HG03097 (cell line): ENCODE measurements around the gene CDR2L.
"Not testable (repeated sequence)": the region's sequence is repeated elsewhere in the genome, so short reads cannot be mapped to it uniquely, and the experiment has no call there.

Source experiments
- ATAC-seq: cut with Tn5 transposase; IDR thresholded peaks from one replicate; pipeline ENCODE4 v1.9.1; 2021; ENCODE audit not compliant: unreplicated experiment, low FRiP score

Gene CDR2L

DNA sequence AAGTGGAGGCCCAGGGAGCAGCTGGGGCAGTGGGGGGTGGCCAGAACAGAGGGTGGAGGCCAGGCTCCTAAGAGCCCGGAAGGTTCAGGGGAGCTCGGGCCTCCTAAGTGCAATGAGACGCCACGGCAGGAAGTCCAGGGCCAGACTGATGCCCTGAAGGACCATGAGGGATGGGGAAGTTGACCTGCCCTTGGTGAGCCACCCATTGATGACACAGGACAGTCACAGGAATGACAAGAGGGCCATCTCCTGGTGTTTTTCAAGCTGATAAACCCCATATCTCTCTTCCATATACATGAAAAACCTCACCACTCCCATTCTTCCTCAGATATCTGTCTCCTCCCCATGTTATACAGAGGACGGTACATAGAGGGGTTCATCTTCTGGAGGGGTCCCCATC, 19.2 kb downstream of the CDR2L start:
- ATAC-seq = no peak

DNA sequence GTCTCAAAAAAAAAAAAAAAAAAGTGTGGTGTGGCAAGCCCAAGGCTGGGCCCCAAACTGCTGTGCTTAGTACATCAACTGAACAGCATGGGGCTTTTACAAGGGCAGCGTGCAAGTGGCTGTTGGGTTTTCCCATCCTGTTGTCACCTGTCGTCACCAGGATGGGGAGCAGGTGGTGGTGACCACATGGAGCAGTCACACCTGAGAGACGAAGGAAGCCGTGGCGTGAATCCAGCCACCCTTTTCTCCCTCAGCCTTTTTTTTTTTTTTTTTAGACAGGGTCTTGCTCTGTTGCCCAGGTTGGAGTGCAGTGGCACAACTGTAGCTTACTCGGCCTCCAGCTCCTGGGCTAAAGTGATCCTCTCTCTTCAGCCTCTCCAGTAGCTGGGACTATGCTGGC, 20.9 kb downstream of the CDR2L start:
- no peak for ATAC-seq

DNA sequence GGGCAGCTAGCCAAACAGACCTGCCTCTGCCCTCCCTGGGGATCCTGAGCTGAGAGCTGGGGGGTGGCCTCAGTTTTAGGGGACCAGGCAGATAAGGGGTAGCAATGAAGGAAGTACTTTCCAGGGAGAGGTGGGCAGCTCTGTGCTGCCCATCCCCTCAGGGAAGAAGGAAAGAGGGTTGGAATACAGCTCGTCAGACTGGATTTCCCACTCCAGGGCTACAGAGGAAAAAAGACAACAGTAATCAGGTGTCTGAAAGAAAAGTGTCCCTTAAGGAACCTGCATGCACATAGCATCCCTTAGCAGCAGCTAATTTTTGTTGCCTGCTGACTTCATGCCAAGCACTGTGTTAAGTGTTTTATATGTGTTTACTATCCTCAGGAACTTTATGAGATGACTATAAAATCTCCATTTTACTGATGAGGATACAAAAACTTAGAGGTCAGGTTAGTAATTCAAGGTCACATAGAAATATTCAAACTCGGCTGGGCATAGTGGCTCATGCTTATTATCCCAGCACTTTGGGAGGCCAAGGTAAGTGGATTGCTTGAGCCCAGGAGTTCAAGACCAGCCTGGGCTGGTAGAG, 21.8 kb downstream of the CDR2L start:
- no peak for ATAC-seq

DNA sequence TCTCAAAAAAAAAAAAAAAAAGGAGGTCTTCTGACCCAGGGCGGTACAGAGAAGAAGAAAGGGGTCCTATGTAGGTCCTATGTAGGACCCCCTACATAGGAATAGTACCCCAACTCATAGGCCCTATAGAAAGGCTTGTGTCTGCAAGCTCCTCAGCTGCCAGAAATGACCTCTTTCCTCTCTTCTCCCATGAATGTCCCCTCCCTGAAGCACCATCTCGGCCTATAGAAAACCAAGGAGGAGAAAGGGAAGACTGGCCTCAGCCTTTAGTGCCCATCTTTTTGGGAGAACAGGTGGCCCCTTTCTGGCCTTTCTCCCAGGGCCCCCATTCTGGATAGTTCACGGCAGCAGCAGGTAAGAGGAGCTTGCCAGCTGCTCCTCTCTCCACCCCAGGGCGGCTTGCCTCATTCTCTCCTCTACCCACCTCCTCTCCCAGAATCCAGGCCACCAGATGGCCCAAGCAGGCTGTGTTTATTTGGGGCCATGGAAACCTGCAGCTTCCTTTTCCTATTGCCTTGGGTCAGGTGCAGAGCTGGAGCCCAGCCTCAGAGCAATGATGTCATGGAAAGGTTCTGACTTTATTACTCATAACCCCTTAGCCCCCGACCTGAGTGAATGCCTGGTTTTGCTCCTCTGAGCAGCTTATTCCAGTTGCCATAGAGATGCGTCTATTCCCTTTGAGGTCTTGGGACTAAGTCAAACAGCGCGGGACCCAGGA, 23.4 kb downstream of the CDR2L start:
- no peak for ATAC-seq

DNA sequence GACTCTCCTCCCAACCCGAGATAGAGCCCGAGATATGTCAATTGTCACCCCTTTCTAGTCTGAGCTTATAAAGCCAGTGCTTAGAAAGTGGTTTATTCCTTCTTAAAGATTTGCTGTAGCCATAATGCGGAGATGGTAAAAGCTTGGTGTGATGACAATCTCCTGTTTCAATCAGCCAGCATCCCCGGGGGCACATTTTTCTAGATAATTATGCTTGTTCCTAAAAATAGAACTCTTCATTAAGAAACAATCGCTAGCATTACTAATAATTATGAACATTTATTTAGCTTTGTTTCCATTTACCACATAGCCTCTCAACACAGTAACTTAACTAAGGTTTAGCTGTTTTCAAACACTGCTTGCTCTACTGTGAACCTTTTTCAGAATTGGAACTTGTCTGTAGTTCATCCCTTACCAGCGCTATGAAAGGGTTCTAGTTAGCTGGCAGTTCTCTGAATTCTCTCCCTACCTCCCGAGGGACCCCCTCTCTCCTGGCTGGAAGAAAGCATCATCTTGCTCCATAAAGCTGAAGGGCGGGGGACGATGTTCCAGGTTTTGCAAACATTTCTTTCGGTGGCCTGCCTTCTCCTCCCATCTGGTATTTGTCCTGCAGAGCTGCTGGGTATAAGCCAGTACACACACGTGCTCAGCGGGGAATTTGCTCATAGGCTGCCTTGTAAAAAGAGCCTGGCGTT, 24.1 kb downstream of the CDR2L start:
- no peak for ATAC-seq

DNA sequence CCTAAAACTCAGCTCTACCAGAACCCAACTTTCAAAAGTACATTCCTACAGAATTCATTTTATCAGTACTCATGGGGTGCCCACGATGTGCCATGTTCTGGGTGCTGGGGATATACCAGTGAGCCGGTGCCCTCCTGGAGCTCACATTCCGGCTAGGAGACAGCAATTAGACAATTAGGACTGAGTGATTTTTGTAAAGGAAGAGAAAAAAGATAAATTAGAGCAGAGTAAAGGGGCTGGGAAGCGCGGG, 24.6 kb downstream of the CDR2L start:
- no peak for ATAC-seq

DNA sequence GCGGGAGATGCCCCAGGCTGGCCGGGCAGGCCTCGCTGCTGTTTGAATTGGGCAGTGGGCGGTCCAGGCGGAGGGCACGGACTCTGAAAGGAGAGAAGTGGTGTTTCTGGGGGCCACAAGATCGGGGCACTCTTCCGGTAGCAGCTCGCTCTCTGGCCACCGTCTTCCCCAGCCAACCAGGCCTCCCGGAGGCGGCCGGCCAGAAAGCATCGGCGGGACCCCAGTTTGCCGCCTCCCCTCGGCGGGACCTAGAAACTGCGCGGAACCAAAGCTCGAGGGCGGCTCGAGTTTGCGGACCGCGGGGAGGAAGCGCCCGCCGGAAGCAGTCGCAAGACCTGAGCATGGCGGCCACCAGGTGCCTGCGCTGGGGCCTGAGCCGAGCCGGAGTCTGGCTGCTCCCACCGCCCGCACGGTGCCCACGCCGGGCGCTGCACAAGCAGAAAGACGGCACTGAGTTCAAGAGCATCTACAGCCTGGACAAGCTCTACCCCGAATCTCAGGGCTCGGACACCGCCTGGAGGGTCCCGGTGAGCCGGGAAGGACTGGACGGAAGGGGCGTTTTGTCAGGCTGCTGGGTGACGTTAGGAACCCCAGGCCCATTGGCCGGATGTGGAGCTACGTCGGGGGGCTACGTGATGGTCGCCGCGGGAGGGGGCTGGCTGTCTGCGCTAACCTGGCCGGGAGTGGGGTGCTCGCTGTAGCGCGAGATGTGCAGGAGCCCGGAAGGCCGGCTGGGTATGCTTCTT, 25.1 kb downstream of the CDR2L start, which contains the start of gene MRPL58:
TSS of gene MRPL58 (plus strand) at position 325 of the 746 bp plus-strand sequence. CDS start at position 342, 17 bp downstream.
- peak; percentile 74 for ATAC-seq

DNA sequence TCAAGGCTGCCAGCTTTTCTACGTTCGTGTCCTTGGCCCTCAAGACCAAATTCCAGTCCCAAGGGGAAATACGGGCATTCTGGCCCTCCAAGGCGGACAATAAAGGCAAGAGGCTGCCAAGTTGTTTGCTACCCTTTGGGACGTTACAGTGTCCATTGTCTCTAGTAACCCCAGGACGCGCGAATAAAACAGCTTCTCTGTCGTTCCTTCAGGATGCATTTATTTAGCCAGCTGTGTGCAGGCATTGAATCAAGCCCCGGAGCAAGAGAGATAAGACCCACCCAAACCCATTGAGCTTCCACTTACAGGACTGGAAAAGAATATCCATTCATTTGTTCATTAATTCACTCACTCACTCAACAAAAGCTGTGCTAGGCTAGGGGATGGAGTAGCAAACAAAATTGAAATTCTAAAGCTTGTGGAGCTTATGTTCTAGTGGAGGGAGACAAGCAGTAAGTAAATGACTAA, 25.7 kb downstream of the CDR2L start:
- ATAC-seq = no peak

DNA sequence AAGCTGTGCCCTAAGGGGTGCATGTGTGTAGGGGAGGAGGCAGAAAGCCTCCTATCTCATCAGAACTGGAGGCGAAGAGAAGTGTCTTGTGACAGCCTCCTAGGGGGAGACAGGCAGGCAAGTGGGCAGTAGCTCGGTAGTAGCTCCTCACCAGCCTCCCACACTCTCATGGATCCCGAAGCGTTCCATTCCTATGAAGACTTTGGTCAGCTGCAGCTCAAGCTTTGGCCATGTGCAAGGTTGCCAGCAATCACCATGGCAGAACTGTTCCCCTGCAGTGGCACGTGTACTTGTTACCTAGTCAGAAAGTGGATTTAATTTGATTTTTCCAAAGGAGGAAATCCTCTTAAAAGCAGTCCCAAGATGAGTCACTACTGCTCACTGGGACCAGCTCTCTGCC, 31.7 kb downstream of the CDR2L start:
- ATAC-seq = no peak

DNA sequence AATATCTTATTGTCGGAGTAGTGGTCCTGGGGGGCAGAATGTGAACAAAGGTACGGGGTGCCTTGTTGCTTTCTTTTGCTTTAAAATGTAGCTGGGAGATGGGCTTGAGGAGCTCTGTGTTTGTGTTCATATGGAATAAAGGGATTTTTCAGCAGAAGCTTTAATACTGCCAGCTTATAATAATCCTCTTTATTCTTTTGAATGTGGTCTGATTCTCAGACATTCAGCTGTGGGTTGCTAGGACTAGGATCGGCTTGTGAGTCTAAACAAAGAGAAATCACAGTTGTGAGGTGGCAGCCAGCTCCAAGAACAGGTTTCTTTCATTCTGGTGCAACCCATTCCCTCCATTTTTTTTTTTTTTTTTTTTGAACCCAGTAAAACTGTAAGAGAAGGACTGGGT, 32.3 kb downstream of the CDR2L start:
- ATAC-seq = no peak

DNA sequence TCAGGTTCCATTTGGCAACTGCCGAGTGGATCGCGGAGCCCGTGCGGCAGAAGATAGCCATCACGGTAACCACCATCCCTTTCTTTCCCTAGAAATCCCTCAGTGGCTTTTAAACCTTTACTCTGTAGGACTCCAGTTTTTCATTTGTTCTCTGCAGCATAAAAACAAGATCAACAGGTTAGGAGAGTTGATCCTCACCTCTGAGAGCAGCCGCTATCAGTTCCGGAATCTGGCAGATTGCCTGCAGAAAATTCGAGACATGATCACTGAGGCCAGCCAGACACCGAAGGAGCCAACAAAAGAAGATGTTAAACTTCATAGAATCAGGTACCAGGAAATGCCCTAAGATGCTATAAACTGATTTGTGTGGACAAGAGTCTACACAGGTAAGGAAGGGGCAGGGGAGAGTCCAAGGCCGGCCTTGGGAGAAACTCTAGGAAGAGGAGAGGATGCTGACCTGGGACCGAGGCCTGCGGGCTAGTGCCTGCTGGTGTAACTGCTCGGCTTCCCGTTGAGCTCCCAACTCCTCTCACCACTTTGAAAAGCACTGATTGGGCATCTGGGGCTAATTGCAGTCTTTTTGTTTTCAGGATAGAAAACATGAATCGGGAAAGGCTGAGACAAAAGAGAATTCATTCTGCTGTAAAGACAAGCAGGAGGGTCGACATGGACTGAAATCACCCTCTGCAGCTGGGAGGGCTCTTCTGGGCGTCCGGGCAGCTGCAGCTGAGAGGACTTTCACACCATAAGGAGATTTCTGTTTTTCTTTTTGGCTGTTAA, 33.1 kb downstream of the CDR2L start:
- no peak for ATAC-seq

DNA sequence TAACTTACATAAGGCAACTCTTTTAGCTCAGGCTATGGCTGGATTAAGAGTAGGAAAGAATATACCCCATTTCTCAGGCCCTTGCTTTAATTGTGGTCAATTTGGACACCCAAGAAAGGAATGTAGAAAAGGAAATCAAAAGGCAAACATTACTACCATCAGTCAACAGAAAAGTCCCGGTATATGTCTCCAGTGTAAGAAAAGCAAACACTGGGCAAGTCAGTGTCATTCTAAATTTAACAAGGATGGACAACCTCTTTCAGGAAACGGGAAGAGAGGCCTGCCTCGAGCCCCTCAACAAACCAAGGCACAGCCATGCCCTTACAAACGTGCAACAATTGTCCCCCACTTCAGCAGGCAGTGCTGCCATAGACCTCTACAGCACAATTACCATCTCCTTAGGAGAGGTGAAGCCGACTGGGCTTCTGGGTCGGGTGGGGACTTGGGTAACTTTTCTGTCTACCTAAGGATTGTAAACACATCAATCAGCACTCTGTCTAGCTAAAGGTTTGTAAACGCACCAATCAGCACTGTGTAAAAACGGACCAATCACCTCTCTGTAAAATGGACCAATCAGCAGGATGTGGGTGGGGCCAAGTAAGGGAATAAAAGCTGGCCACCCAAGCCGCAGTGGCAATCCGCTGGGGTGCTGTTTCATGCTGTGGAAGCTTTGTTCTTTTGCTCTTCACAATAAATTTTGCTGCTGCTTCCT, 37.4 kb downstream of the CDR2L start:
- ATAC-seq = no peak

DNA sequence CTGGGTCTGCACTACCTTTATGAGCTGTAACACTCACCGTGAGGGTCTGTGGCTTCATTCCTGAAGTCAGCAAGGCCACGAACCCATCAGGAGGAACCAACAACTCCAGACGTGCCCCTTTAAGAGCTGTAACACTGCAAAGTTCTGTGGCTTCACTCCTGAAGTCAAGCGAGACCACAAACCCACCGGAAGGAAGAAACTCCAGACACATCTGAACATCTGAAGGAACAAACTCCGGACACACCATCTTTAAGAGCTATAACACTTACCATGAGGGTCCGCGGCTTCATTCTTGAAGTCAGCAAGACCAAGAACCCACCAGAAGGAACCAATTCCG, 37.9 kb downstream of the CDR2L start:
- ATAC-seq = not testable (repeated sequence)

DNA sequence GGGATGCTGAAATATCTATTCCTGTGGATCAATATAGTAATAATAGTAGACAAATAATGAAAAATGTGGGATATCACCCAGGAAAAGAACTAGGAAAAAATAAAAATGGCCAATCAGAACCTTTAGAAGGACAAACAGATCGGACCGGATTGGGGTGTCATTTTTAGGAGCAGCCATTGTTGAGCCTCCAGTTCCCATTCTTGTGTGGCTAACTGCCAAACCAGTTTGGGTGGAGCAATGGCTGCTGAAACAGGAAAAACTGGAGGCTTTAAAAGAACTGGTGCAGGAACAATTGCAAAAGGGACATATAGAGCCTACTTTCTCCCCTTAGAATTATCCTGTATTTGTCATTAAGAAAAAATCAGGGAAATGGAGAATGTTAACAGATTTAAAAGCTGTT, 39.2 kb downstream of the CDR2L start:
- ATAC-seq = not testable (repeated sequence)

DNA sequence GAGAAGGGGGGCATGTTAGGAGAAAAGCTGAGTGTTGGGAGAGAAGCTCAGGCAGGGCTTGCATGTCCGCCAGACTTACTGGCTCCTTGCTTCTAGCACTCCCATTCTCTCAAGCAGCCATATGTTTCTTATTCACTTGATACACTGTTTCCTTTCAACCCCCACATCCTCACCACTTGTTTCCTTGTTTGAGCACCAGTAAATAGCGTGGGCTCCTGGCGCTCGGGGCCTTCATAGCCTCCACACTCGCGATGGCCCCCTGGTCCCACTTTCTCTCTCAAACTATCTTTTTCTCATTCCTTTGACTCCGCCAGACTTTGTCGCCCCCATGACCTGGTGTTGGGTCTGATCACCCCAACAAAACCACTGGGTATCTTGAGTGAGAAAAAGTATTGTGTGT, 42.7 kb downstream of the CDR2L start:
- ATAC-seq = no peak

DNA sequence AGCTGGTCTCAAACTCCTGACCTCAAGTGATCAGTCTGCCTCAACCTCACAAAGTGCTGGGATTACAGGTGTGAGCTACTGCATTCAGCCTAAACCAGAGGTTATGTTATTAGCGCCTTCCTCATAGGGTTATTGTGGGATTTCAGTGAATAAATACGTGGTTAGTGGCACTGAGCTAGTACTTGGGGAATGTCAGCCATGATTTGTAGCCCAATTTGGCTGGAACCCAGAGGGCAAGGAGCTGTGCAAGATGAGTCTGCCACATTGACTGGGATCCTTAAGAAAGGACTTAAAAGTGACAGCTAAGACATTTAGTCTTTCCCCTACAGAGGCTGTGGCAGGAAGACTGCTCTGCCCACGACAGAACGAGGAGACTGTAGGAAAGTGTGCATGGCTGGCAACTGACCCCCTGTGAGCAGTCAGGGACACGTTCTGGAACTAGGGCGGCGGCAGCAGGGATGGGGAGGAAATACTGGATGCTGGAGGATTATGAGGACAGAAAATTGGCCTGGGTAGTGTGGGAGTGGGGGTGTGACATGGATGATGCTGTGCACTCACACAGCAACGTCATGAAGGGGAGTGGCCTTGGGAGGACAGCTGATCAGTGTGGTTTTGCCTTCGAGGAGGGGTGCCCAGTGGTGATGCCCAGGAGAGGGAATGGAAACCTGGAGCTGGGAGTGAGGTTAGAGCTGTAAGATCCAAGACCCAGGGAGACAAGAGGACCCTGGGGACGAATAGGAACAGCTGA, 44.7 kb downstream of the CDR2L start:
- ATAC-seq = no peak

DNA sequence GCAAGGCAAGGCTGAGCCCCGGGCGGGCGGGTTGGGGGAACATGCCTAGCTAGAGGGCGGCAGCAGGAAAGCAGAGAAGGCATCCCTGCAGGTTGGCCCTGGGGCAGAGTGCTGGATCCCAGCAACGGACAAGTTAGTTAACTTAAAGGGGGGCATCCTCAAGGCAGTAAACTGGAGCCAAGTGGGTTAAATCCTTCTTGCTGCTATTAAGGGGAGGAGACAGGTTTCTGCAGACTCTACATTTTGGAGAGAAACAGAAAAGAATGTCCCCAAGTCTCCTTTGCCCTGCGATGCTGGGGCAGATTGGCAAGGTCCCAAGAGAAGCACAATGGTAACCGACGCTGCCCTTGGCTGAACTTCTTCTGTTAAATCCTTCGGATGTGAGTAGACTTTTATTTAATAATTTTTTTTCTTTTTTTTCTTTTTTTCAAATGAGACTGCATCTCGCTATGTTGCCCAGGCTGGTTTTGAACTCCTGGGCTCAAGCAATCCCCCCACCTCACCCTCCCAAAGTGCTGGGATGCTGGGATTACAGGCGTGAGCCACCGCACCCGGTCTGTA, 45.4 kb downstream of the CDR2L start:
- ATAC-seq = no peak

DNA sequence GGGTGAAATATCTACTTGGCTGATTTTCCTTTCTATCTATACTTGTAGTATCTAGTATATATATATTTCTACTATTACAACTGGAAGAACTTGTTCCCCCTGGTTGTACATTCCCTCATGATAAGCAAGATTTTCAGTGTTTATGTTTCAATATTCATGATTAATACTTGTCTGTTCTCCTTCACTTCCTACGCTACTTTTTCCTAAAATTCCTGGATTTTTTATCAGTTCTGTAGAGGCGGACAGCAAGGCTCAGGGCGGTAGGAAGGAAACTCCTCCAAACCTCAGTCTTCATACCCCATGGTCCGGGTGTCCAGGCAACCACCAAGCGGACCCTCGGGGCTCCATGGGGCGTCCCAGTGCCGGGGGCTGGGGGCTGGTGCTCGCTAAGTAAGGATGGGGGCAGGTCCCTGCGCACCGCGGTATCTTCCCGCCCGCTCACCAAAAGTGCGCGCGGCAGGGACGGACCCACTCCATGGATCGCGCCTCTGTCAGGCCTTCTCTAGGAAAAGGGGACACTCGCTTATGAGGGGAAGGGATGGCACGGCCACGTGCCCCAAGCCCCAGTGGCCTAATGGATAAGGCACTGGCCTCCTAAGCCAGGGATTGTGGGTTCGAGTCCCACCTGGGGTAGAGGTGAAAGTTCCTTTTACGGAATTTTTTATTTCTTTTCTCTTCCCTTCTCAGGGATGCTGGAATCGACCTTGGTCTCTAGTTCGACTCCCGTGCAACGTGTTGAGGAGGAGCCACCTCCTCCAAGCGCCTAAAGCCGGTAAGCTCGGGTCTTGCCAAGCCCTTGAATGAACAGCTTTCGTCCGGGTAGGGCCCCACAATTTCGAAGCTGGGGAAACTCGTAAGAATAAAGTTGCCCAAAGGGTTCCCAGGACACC, 46.2 kb downstream of the CDR2L start:
- peak; percentile 42 for ATAC-seq
